GM18861 (cell line): ENCODE results near the gene ZNF664.

Source experiments
- ATAC-seq: cut with Tn5 transposase; IDR thresholded peaks from one replicate; pipeline ENCODE4 v1.9.1; 2021; ENCODE audit not compliant: unreplicated experiment

The ZNF664 gene

DNA sequence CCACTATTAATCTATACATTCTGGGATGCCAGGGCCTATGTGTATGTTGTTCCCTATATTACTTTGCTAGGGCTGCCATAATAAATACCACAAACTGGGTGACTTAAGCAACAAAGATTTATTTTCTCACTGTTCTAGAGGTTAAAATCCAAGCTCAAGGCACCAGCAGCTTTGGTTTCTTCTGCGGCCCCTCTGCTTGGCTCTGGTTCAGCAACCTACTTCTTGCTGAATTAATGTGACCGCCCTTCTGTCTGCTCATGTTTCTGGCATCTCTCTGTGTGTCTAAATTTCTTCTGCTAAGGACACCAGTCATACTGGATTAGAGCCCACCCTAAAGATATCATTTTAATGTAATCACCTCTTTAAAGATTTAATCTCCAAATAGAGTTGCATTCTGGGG, 84.7 kb downstream of the ZNF664 start:
- no peak for ATAC-seq

GRCh38 chr12:124059752-124060151, 86.7 kb downstream of the ZNF664 start:
- no peak for ATAC-seq
